Transverse colon (tissue), 4 donors: Measurements from ENCODE around the gene HPSE.

Experiments
- POLR2AphosphoS5 ChIP-seq, 3 donors: sonication (generic); formaldehyde crosslinking; IDR thresholded peaks; one replicate each; pipeline ENCODE4 v1.6.1; 2016; ENCODE audit warnings: antibody characterized with exemption in 3 of 3
- TF ChIP-seq, protein P1 (sequence below), 5 experiments: fragments of 200-600 bp in 3 of 5; fragments of 450-650 bp in 2 of 5; sonication (generic) in 3 of 5; IDR thresholded peaks; 1 replicate in 2 of 5; 2 replicates in 3 of 5; pipeline ENCODE4 v1.5.1; 2016 to 2017; ENCODE audit warnings: antibody characterized with exemption in 5 of 5, inconsistent platforms in 3 of 5, mild to moderate bottlenecking in 2 of 5, moderate library complexity in 1 of 5

DNA sequence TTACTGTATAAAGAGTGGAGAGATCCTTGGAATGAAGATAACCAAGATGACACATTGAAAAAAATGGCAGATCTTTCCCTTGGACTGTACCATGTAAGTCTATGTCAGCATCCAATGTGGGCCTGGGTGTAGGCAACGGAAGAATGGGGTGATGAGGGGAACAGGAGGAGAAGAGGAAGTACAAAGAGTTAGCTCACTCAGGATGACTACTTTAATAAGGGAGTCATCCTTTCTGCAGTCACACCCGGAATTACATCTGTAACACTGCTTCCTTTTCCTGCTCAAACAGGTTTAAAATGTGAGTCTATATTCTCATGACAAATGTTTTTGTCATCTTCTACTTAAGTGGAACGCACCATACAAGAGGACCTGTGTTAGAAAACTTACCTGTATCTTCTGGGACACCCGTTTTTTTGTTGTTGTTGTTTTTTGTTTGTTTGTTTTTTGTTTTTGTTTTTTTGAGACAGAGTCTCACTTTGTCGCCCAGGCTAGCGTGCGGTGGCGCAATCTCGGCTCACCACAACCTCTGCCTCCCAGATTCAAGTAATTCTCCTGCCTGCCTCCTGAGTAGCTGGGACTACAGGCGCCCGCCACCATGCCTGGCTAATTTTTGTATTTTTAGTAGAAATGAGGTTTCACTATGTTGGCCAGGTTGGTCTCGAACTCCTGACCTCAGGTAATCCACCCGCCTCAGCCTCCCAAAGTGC, 18.0 kb downstream of the HPSE start:
- TF ChIP-seq, protein P1, sequence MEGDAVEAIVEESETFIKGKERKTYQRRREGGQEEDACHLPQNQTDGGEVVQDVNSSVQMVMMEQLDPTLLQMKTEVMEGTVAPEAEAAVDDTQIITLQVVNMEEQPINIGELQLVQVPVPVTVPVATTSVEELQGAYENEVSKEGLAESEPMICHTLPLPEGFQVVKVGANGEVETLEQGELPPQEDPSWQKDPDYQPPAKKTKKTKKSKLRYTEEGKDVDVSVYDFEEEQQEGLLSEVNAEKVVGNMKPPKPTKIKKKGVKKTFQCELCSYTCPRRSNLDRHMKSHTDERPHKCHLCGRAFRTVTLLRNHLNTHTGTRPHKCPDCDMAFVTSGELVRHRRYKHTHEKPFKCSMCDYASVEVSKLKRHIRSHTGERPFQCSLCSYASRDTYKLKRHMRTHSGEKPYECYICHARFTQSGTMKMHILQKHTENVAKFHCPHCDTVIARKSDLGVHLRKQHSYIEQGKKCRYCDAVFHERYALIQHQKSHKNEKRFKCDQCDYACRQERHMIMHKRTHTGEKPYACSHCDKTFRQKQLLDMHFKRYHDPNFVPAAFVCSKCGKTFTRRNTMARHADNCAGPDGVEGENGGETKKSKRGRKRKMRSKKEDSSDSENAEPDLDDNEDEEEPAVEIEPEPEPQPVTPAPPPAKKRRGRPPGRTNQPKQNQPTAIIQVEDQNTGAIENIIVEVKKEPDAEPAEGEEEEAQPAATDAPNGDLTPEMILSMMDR (IDR thresholded peaks at IDR 0.05) = no peak
- TF ChIP-seq POLR2AphosphoS5 (IDR thresholded peaks at IDR 0.05) = no peak
